Thyroid gland (tissue), 4 donors: Measurements from ENCODE around the gene KCNG4.

Source experiments
- CTCF ChIP-seq, 6 experiments: fragments of 200-600 bp in 3 of 6; fragments of 450-650 bp in 3 of 6; sonication (generic) in 3 of 6; IDR thresholded peaks; one replicate each; pipeline ENCODE4 v1.5.1; 2016 to 2019; ENCODE audit warnings: antibody characterized with exemption in 6 of 6, mild to moderate bottlenecking in 2 of 6, inconsistent platforms in 1 of 6, moderate library complexity in 1 of 6
- POLR2A ChIP-seq, 2 donors: fragments of 450-650 bp; IDR thresholded peaks; one replicate each; pipeline ENCODE4 v1.6.1; 2017; ENCODE audit warnings: antibody characterized with exemption in 2 of 2, mild to moderate bottlenecking in 2 of 2, moderate library complexity in 1 of 2

GRCh38 chr16:84181144-84181915, 58.5 kb downstream of the KCNG4 start:
- TF ChIP-seq CTCF (IDR thresholded peaks at IDR 0.05): no peak
- TF ChIP-seq POLR2A (IDR thresholded peaks at IDR 0.05): no peak
